HG02885 (cell line): ENCODE measurements around the gene RNF115.
"Not testable (repeated sequence)": the region's sequence is repeated elsewhere in the genome, so short reads cannot be mapped to it uniquely, and the experiment has no call there.

Experiments
- ATAC-seq: cut with Tn5 transposase; IDR thresholded peaks from one replicate; pipeline ENCODE4 v1.9.1; 2021; ENCODE audit warnings: mild to moderate bottlenecking; ENCODE audit not compliant: unreplicated experiment, poor library complexity

Gene RNF115

GRCh38 chr1:145823565-145824498, at the start of gene RNF115, which contains the start of gene POLR3C:
Gene RNF115, minus strand, starts transcription at chr1:145824095. Its CDS starts 222 bp downstream, at chr1:145823873.
Gene POLR3C, plus strand, starts transcription at chr1:145824200. Its CDS starts 1,577 bp downstream, at chr1:145825777.
- peak; percentile 86 for ATAC-seq

GRCh38 chr1:145871994-145872924, 48.4 kb upstream of the RNF115 start:
- ATAC-seq, result no peak

GRCh38 chr1:145868232-145868631, 44.3 kb upstream of the RNF115 start:
- no peak for ATAC-seq

GRCh38 chr1:145863282-145864018, 39.6 kb upstream of the RNF115 start:
- no peak for ATAC-seq

GRCh38 chr1:145859491-145860023, 35.7 kb upstream of the RNF115 start:
- peak; percentile 74 for ATAC-seq

GRCh38 chr1:145858901-145859490, 35.1 kb upstream of the RNF115 start, which contains the start of gene PIAS3:
Gene PIAS3, minus strand, starts transcription at chr1:145859081. Its CDS starts 91 bp downstream, at chr1:145858990.
- ATAC-seq, result peak; percentile 88

- no peak for ATAC-seq
Measured at GRCh38 chr1:145858238-145858900, 34.5 kb upstream of the RNF115 start.

- ATAC-seq, result no peak
Measured at GRCh38 chr1:145857170-145857569, 33.3 kb upstream of the RNF115 start.

- no peak for ATAC-seq
Measured at GRCh38 chr1:145855426-145855948, 31.6 kb upstream of the RNF115 start.

- no peak for ATAC-seq
Measured at GRCh38 chr1:145849356-145850160, 25.7 kb upstream of the RNF115 start.

GRCh38 chr1:145847827-145848226, 23.9 kb upstream of the RNF115 start:
- no peak for ATAC-seq

- ATAC-seq, result no peak
Measured at GRCh38 chr1:145846201-145846612, 22.3 kb upstream of the RNF115 start.

- ATAC-seq, result peak; percentile 76
Measured at GRCh38 chr1:145845514-145846161, 21.7 kb upstream of the RNF115 start, which contains the start of gene NUDT17. Gene NUDT17, plus strand, starts transcription at chr1:145845630. Its CDS starts 11 bp downstream, at chr1:145845641.

- peak; percentile 62 for ATAC-seq
Measured at GRCh38 chr1:145845144-145845513, 21.2 kb upstream of the RNF115 start.

GRCh38 chr1:145843031-145843430, 19.1 kb upstream of the RNF115 start:
- no peak for ATAC-seq

- ATAC-seq, result no peak
Measured at GRCh38 chr1:145837656-145838055, 13.8 kb upstream of the RNF115 start.

- ATAC-seq, result not testable (repeated sequence)
Measured at GRCh38 chr1:145830810-145831209, 6.9 kb upstream of the RNF115 start.
